HG02623 (cell line): ENCODE results near the gene VPS37B.
"Not testable (repeated sequence)": the region's sequence is repeated elsewhere in the genome, so short reads cannot be mapped to it uniquely, and the experiment has no call there.

Source experiments
- ATAC-seq: cut with Tn5 transposase; IDR thresholded peaks from one replicate; pipeline ENCODE4 v1.9.1; 2021; ENCODE audit warnings: moderate library complexity; ENCODE audit not compliant: unreplicated experiment

VPS37B gene

DNA sequence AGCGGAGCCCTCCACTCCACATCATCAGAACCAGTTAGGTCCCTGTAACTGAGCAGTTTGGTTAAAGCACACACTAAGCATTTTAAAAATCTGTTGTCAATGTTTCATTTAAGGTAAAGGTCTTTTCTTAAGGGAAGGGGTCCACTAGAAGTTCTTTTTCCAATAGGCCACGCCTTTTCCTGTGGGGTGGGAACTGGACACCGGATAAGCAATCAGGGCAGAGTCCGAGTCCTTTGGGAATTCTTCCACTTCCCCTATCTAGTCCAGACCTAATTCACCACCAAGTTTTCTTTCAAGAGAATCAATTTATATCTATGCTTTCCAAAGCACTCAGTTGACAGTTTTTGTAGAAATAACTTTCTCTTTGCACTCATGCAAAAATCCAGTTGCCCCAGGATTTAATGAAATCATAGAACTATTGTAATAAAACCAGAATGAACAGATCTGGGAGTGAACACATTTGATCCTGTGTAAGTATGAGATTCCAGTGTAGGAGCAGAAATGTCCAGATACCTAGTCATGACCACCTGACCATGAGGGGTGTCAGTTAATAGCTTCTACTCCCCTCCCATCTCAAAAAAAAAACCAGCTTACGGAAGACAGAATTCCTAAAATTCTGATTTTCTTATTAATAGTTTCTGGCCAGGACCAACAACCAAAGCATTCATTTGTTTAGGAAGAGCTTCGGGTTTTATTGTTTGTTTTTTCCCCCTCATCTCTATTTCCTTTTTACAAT, 11.7 kb downstream of the VPS37B start:
- no peak for ATAC-seq

DNA sequence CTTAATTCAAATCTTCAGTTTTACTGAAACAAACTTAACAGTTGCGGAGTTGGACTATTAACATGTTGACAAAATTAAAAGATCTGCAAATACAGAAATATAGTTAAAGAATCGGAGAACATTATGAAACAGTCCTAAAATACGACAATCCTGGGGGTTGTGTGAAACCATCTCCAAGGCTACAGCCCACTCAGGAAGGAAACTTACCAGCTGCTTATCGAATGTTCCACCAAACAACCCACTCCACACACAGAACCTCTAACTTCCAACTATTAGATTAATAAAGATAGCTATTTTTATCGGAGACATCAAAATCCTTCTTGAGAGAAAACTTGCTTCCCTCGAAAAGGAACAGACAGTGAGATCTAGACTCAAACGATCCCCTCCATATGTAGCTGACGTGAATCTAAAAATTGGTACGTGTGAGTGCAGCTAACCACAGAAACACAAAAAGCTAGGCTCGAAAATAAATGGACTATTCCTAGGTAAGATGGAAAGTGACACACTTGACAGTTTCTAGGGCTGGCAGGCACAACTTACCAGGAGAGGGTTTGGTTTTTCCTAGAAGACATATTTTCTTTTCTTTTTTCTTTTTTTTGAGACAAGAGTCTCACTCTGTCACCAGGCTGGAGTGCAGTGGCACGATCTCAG, 12.9 kb downstream of the VPS37B start:
- ATAC-seq, result no peak

DNA sequence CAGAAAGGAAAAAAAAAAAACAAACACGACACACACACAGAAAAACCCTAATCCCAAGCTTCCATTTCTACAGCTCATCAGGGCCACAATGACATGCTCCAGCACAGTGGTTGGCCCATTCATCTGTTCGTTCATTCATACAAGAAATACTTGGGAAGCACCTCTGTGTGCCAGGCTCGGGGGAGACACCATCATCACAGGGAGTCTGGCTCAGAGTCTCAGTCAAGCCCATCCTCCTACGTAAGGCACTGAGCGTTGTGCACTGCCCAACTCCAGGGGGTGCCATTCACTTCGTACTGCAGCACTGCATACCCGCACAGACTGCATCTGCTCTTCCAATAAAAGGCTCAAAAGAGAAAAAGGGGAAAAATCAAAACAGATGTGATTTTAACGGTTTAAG, 15.3 kb downstream of the VPS37B start:
- ATAC-seq, result no peak

DNA sequence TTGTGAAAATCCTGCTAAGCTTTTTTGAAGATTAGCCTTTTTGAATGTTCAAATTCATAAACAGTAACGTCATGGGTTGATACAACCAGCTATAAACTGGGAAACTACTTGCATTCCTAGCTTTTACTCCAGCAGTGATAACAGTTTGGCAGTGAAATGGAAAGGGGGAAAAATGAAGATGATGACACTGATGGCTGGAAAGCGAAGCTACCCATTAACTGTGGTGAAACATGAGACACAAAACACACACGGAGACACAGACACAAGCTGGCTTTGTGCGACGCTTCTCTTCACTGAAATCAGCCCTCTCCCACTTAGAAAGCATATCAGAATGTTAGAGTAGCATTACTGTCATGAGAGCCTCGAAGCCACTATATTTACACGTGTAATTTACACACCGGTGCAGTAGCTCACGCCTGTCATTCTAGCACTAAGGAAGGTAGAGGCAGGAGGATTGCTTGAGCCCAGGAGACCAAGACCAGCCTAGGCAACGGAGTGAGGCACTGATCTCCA, 15.7 kb downstream of the VPS37B start:
- ATAC-seq, result no peak

DNA sequence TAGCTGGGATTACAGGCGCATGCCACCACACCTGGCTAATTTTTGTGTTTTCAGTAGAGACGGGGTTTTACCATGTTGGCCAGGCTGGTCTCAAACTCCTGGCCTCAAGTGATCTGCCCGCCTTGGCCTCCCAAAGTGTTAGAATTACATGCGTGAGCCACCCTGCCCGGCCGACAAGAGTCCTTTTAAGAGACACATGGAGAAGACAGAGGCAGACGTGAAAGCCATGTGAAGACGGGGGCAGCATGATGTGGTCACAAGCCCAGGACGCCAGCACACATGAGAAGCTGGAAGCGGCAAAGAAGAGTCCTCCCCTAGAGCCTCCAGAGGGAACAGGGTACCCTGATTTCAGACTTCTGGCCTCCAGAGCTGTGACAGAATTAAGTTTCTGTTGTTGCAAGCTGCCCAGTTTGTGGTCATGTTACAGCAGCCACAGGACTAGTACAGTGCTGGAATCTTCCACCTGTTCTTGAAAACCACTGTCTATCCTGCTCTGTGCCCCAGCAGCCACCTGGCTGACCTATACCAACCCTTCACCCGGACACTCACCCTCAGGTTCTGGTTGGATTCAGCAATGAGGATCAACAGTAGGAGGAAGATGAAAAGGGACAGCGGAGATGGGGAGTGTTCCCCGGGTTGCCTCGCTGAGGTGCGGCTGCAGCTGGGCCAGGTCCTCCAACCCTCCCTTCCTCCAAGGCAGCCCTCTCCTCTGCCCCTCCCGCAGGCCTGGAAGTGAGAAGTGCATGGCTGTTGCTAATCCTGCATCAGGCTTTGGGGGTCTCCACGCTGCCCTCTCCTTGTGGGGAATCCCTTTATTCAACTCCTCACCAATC, 16.9 kb downstream of the VPS37B start:
- no peak for ATAC-seq

DNA sequence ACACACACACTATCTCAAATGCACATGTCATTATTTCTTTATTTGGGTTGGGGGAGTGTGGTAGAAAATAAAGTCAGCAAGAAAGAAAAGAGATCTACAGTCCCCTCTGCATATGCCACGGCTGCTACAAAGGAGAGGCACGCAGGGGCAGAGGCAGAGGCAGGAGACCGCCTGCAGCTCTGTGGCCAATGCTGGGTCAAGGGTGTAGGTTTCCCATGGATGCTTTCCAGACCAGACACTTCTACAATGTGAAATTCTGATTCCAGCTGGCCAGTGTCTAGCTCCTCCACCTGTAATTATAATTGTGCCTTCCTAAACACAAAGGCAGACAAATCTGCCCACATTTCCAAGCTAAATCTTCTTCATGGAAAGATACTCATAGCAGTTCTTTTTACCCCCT, 19.2 kb downstream of the VPS37B start:
- no peak for ATAC-seq

DNA sequence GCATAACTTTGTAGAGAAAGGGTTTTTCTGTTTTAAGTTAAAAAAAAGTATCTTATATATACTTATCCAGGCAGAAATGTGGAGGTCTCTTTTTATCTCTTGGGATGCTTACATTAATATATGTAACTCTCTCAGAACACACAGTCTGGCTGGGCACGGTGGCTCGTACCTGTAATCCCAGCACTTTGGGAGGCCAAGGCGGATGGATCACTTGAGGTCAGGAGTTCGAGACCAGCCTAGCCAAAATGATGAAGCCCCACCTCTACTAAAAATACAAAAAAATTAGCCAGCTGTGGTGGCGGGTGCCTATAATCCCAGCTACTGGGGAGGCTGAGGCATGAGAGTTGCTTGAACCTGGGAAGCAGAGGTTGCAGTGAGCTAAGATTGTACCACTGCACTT, 19.6 kb downstream of the VPS37B start:
- not testable (repeated sequence) for ATAC-seq

DNA sequence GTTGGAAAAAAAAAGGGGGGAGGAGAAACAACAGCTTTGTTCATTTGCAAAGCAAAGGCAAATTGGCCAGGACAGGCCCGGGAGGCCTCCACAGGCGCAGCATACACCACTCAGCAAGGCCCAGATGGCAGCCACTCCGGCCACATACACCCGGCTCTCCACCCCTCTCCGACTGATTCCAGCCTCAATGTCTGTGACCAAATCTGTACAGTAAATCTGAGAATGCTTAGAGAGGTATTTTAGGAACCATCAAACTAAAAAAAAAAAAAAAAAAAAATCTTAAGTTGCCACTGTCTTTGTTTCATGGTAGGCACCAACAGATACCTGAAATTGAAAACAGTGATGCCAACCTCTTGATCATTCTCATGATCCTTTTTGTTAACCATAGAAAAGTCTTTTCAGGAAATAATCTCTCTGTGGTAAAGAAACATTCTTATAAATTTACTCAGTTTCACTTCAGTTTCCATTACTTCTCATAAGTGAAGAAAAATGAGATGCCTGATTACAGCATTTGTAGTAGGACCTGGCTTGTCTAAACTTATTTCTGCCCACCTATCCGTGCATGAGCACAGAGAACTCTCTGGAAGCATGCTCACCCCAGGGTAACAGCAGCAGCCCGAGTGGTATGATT, 20.2 kb downstream of the VPS37B start:
- no peak for ATAC-seq

DNA sequence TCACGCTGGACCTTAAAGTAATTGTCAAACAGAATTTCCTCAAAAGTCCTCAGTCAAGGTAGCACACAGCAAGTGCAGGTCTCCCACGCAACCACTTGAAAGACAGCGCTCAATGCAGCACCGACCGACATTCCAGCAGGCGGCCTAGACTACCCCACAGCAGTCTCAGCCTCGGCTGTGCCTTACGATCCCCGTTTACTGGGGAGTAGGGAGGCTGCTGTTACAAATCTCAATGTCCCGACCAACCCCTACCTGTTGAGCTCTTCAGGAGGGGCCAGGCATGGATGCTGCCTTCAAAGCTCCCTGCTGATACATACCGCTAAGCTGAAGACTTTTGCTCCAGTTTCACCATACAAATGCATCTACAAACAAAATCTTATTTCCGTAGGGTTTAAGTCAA, 21.8 kb downstream of the VPS37B start:
- ATAC-seq, result no peak

DNA sequence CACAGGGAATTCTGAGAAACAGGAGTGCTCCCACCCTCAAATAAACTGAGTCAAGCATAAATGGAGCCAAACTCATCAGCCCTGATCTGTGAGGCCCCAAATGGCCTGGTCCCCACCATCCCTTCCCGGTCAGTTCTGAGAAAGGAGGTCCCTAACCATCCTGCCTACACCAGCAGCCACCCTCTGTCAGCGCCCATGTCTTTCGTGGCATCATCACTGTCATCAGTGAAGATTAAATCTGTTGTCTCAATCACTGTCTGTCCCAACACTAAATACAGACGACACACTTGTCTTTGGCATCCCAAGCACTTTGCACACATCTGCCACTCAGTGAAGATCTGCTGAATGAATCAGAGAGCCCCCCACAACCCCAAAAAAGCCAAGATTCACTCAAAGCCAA, 22.4 kb downstream of the VPS37B start:
- ATAC-seq, result no peak

DNA sequence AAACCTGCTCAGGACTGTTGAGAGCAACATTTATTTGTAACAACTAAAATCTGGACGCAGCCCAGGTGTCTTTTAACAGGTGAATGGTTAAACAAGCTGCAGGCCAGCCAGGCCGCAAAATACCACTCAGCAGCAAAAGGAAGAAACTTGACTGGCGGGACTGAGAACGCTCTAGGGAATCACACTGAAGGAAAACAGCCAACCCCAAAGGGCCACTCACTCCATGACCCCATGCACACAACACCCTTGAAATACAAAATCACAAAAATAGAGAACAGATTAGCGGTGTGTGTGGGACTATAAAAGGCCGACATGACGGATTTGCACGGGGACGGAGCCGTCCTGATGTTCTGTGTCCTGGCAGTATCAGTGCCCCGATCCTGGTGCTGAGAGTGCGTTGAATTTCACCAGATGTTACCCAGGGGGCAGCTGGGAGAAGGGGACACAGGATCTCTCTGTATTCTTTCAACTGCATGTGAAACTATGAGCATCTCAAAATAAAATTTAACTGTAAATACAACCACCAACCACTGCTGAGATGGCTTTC, 23.0 kb downstream of the VPS37B start:
- ATAC-seq, result no peak

DNA sequence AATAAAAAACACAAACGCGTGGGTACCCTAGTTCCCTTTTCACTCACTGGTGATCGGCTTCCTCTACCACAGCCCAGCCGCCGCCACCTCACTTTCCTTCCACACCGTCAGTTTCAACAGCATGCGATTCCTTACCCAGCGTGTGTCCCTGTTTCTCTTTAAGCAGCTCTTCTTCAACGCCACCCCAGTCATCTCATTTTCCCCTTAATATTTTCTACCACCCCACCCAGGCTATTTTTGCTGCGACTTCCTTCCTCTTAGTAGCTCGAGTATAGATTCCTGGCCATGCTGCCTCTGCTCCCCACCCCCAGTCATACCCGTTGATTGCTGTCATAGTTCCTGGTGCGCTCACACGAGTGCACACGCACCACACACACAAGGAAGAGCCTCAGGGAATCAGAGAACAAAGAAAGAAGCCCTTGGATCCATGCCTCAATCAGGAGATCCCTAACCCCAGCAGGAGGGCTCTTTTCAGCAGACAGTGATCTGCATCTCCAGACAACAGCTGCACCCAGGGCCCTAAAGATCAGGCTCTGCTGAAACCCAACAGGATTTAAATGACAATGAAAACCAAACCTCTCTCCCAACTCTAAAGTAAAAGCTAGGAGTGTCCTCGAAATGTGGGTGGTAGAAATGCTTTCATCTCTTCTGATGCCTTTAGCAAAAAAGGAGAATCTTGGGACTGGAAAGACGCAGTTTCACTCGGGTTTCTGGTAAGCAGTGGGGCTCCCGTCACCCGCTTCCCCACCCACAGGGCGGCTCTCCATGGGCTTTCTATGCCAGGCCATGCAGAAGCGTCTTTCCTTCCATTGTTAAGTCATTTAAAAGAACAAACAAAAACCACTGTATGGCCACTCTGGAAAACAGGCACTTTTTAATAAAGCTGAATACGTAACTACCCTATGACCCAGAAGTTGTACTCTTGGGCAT, 23.8 kb downstream of the VPS37B start:
- peak; percentile 40 for ATAC-seq

DNA sequence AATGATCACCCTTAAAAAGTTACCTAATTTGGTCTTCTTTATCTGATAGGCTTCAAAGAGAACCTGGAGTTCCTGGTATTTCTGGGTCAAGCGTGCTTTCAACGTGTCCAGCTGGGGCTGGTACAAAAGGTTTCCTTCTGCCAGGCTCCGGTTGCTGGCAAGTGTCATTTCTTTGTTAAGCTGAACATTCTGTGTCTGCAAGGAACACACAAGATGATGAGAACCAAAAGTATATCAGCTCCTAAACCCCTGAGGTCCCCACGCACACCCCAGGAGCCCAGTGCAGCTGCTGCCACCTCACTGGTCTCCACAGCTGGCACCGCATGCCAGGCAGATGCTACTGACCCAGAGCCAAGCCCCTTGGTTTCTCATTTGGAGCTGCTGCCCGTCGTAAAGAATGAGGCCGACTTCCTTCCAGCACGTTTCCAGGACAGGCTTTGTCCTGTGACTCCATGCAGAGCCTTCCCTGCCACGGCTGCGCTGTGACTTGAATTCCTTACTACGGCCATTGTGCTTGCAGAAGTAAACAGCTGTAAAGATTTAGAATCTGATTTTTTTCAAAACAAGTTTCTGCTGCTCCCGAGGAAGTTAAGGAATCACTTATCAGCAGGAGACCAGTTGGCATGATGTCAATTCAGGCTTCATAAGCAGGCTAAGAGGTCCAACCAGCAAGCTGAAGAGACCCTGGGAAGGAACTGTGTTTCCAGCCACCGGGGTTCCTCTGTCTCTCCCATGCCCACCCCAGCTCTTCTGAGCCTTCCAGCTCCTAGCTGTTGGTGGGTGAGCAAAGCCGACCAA, 24.9 kb downstream of the VPS37B start:
- no peak for ATAC-seq

DNA sequence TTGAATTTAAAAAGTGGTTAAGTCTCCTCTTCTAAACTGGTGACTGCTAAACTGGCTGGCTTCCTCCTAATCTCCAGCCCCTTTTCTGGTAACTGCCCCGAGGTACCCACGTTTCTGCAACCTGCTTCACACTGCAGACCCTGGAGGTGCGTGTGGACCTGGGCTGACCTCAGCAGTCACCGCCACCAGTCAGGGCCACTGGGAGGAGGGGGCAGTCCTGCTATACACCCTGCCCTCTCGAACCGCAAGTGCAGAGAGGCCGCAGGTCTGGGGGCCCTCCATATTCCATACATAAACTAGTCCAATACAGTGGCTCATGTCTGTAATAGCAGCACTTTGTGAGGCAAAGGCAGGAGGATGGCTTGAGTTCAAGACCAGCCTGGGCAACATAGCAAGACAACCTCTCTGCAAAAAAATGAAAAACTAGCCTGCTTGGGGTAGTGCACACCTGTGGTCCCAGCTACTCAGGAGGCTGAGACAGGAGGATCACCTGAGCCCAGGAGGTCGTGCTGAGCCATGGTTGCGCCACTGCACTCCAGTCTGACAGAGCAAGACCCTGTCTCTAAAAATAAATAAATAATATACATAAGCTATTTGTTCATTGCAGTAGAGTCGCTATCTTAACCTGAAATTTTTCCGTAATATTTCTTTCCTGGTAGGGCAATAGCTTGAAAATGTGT, 25.6 kb downstream of the VPS37B start:
- no peak for ATAC-seq

DNA sequence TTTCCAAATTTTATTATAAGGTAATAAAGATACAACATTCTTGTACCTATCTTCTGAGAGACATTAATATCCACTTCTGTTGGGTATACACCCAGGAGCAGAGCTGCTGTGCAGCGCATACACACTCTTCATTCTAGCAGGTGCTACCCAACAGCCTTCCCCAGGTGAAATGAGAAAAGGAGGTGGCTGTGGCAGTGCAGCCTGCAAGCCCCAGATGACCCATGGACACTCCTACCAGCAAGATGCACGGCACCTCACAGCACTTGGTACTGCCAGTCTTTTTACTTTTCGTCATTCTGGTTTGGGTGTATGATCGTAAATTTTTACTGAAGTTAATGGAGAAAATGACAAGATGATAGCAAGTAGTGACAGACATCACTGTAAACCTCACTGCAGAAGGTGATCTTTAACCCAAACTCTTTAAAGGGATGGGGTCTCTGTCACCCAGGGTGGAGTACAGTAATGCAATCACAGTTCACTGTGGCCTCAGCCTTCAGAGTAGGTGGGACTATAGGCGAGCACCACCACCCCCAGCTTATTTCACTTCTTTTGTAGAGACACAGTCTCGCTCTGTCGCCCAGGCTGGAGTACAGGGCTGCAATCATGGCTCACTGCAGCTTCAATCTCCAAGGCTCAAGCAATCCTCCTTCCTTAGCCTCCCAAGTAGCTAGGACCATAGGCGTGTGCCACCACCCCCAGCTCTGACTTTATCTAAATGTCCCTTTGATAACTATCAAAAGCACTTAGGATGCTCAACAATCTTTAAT, 26.5 kb downstream of the VPS37B start:
- no peak for ATAC-seq

DNA sequence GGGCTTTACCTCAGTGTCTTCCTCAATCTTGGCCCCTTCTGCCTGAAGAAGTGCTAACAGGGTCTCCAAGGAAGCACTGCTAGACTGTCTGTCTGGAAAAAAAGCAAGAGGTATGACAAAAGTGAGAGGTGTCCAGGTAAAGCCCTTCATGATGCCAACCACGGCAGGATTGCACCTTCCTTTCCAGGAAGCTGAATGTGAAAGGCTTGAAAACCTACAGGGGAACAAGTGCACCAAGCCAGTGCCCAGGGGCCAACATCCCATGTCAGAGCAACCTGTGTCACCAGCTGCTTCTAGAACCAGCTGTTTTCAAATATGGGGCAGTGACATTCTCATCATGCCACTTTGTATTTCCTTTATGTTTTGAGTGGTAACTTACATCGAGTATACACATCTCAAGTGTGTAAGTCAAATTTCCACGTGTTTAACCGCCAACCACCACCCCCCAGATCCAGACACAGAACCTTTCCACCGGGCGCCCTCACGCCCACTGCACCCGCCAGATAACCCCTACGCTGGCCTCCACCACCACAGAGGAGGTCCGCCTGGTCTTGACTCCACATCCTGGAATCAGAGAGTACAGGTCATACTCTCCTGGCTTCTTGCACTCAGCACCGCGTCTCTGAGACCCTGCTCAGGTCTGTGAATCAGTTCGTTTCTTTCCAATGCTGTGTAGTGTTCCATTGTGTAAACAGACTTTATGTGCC, 27.3 kb downstream of the VPS37B start:
- ATAC-seq, result no peak
